Lung (tissue), 13 donors: Measurements from ENCODE around the gene ARHGAP11B.
"Not testable (repeated sequence)": the region's sequence is repeated elsewhere in the genome, so short reads cannot be mapped to it uniquely, and the experiment has no call there.

ENCODE experiments used
- ATAC-seq: fragments of 200-7000 bp; cut with Tn5 transposase; one replicate; pipeline ENCODE4 v1.9.1; 2020; ENCODE audit warnings: moderate number of reproducible peaks; ENCODE audit not compliant: insufficient read depth, low FRiP score
- DNase-seq, 3 donors: peaks; one replicate each; pipeline ENCODE4 v3.0.0-alpha.2; 2013 to 2017
- H3K27ac ChIP-seq, 2 donors: one replicate each; pipeline ENCODE4 v1.5.1; 2013; ENCODE audit warnings: mild to moderate bottlenecking in 2 of 2, moderate library complexity in 2 of 2, control low read depth in 1 of 2, inconsistent platforms in 1 of 2, low read depth in 1 of 2, low read length in 1 of 2
- H3K27me3 ChIP-seq, 3 donors: one replicate each; pipeline ENCODE4 v1.5.1; 2013; ENCODE audit warnings: low read length in 2 of 3; ENCODE audit not compliant: control insufficient read depth in 3 of 3, insufficient read depth in 3 of 3
- H3K36me3 ChIP-seq, 4 donors: one replicate each; pipeline ENCODE4 v1.5.1; 2013; ENCODE audit warnings: low read length in 4 of 4, mild to moderate bottlenecking in 1 of 4, moderate library complexity in 1 of 4; ENCODE audit not compliant: control insufficient read depth in 4 of 4, insufficient read depth in 4 of 4
- H3K4me1 ChIP-seq, 5 donors: one replicate each; pipeline ENCODE4 v1.5.1; 2013; ENCODE audit warnings: low read length in 5 of 5, mild to moderate bottlenecking in 2 of 5, moderate library complexity in 1 of 5; ENCODE audit not compliant: control insufficient read depth in 5 of 5, insufficient read depth in 5 of 5
- H3K4me3 ChIP-seq: one replicate; pipeline ENCODE4 v1.5.1; 2013; ENCODE audit warnings: mild to moderate bottlenecking, control low read depth, moderate library complexity
- H3K9ac ChIP-seq, 2 donors: one replicate each; pipeline ENCODE4 v1.5.1; 2013; ENCODE audit warnings: low read length in 2 of 2, control low read depth in 1 of 2; ENCODE audit not compliant: insufficient read depth in 1 of 2
- H3K9me3 ChIP-seq, 4 donors: one replicate each; pipeline ENCODE4 v1.5.1; 2013; ENCODE audit warnings: low read length in 3 of 4, mild to moderate bottlenecking in 1 of 4, moderate library complexity in 1 of 4; ENCODE audit not compliant: control insufficient read depth in 4 of 4, insufficient read depth in 3 of 4
- WGBS, 2 donors: extraction: QIAGEN DNeasy Blood & Tissue Kit; methylation state at CpG; one replicate each; pipeline ENCODE4 v1.1.7; 2013; 5-methylcytosine and 5-hydroxymethylcytosine counted together
- long read RNA-seq, 5 donors: transcript quantifications; one replicate each; lab custom pipeline, GENCODE V29; 2026
- donor health status: Bipolar disorder and iron deficiency.
- donor health status: healthy.
- donor health status: DM: yes; HTN: yes; CAD: no.

ARHGAP11B gene
- long read RNA-seq, donor 1 = 0 reads
- long read RNA-seq, donor 2 = 0 reads
- long read RNA-seq, donor 3 = 0 reads
- long read RNA-seq, donor 4, partial matches to known transcripts = 0 of 1 reads
- long read RNA-seq, donor 4, other reads (novel, unspliced or antisense) = 0 of 1 reads
- long read RNA-seq, donor 5, partial matches to known transcripts = 0 of 1 reads
- long read RNA-seq, donor 5, other reads (novel, unspliced or antisense) = 0 of 1 reads

GRCh38 chr15:30625436-30626193, at the start of gene ARHGAP11B:
Gene ARHGAP11B (plus strand): TSS chr15:30626128.
- Histone ChIP-seq H3K4me3 (peak within 1 kb of the TSS; percentile 77), H3K9ac (peak within 1 kb of the TSS; percentile 55 to 93), H3K27ac (peak within 1 kb of the TSS; percentile 68 to 92)
- H3K9me3 ChIP-seq, H3K27me3 ChIP-seq, H3K4me1 ChIP-seq, H3K36me3 ChIP-seq: not testable (repeated sequence)
- peak; percentile 95 to 100 (median 99) for DNase-seq
- ATAC-seq = peak; percentile 98
- WGBS, 2 donors = 0% methylated on average over 35 of the region's 35 CpGs

DNA sequence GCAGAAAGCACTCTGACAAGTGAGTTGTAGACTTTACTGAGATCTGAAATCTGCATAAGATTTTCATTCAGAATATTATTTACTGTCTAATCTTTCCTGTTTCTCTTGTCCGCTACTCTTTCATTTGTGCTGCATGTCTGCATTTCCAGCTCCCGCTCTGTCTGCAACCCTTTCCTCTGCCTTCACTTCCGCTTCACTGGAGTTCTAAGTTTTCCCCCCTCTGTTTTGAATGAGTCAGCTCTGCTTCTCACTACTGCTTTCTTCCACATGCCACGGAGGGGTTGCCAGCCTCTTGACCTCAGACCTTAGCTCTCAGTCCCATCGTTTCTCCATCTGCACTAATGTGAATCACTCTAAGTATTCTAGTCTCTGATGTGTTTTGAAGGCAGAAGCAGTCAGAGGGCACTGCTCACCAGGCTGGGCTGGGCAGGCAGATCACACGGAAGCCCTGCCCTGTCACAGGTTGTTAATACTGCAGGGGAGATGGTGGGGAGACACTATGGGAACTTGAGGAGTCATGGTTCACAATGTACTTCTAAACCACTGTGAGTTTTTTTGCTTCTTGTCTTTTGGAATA, 46.4 kb upstream of the ARHGAP11B start:
- H3K27me3 ChIP-seq, H3K9ac ChIP-seq, DNase-seq, H3K4me3 ChIP-seq, H3K27ac ChIP-seq, H3K36me3 ChIP-seq, ATAC-seq, H3K4me1 ChIP-seq, H3K9me3 ChIP-seq: not testable (repeated sequence)
- no CpG with 5 or more reads among the region's 6 CpGs for WGBS, 2 donors

DNA sequence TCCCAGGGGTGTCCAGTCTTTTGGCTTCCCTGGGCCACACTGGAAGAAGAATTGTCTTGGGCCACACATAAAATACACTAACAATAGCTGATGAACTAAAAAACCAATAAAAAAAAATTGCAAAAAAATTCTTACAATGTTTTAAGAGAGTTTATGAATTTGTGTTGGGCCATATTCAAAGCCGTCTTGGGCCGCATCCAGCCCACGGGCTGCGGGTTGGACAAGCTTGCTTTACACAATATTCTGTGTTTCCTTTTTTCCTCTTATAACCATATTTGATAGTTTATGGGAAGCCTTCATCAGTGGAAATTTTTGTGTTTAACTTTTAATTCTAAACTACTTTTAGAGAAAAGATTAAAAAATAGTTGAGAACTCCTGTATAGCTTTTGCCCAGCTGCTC, 45.2 kb upstream of the ARHGAP11B start:
- WGBS, 2 donors = no CpG with 5 or more reads among the region's 4 CpGs
- not testable (repeated sequence) for H3K9me3 ChIP-seq, H3K27ac ChIP-seq, ATAC-seq, H3K4me3 ChIP-seq, H3K27me3 ChIP-seq, DNase-seq, H3K9ac ChIP-seq, H3K4me1 ChIP-seq, H3K36me3 ChIP-seq

DNA sequence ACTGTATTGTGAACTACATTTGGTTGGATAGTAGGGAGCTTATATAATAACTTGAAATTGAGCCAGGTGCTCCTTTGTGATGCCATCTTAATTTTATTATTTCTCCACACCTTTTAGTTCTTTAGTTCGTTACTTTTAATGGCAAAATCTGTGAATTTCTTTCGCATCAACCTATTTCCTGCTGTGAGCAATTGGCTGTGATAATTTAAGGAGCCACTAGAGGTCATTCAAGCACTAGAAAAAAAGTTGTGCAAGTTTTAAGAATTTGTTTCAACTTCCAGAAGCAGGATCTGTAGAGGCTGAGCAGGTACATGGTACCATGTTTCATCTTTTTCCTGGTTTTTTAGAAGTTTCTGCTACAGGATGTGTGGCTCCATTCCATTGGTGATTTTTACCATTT, 27.0 kb upstream of the ARHGAP11B start:
- not testable (repeated sequence) for DNase-seq, H3K9ac ChIP-seq, H3K9me3 ChIP-seq, H3K27me3 ChIP-seq, H3K36me3 ChIP-seq, H3K27ac ChIP-seq, H3K4me1 ChIP-seq, ATAC-seq, H3K4me3 ChIP-seq
- 6 to 8% methylated on average over 2 of the region's 2 CpGs for WGBS, 2 donors

GRCh38 chr15:30603796-30604195, 22.1 kb upstream of the ARHGAP11B start, which contains the start of gene GOLGA8H:
Gene GOLGA8H (plus strand): TSS chr15:30604028. CDS start chr15:30604126, 98 bp downstream.
- H3K9me3 ChIP-seq, H3K4me3 ChIP-seq, H3K9ac ChIP-seq, H3K27me3 ChIP-seq, H3K27ac ChIP-seq, H3K4me1 ChIP-seq, DNase-seq, ATAC-seq, H3K36me3 ChIP-seq: not testable (repeated sequence)
- 91 to 100% methylated on average over 2 to 7 of the region's 8 CpGs for WGBS, 2 donors

GRCh38 chr15:30612271-30612670, 13.7 kb upstream of the ARHGAP11B start:
- H3K4me3 ChIP-seq, H3K36me3 ChIP-seq, ATAC-seq, H3K9me3 ChIP-seq, H3K4me1 ChIP-seq, H3K27me3 ChIP-seq, H3K27ac ChIP-seq, DNase-seq, H3K9ac ChIP-seq: not testable (repeated sequence)
- 38% methylated on average over 1 of the region's 6 CpGs; no CpG with 5 or more reads in 1 of the 2 donors for WGBS, 2 donors

DNA sequence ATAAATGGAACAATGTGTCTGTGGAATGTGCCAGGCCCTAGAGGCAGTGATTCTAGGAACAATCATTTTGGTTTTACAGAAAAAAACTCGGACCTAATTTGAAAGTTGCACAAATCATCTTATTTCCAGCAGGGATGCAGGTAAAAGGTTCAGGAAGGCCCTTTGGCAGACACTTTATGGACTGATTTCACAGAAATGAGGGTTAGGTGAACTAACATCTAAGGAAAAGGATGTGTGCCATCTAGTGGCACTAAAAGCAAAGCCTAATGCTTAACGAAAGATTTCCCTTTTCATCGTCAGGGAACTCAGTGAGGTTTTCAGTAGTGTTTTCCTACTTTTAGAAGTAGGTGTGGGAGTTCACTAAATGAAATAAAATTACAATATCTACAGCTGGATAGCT, 4.6 kb upstream of the ARHGAP11B start:
- not testable (repeated sequence) for H3K4me1 ChIP-seq, ATAC-seq, H3K36me3 ChIP-seq

DNA sequence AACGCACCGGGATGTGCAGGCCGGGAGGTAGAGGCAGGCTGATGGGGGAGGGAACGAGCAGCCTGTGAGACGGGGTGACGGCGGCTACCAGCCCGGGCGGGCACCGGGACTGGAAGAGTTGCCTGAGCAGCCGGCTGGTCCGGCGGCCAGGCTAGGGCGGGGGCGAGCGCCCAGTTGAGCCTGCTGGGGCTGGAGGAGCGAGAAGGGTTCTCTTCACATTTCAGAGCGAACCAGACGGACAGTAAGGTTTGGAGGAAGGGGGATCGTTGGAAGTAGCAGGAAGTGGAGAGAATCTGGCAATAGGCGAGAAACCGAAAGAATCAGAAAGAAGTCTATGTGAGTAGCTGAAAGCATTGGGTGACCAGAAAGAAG, 252 bp downstream of the ARHGAP11B start:
- not testable (repeated sequence) for ATAC-seq, H3K27ac ChIP-seq, H3K4me1 ChIP-seq, H3K27me3 ChIP-seq, H3K9me3 ChIP-seq, H3K36me3 ChIP-seq
- H3K4me3 ChIP-seq = peak overlapping the region; percentile 77
- peak in 2 of 3 donors; percentile 14 to 52 for DNase-seq
- peak overlapping the region; percentile 55 to 88 for H3K9ac ChIP-seq
- 0 to 1% methylated on average over 12 of the region's 22 CpGs for WGBS, 2 donors

More for the DNA sequence above, 4.6 kb upstream of the ARHGAP11B start:
- H3K4me3 ChIP-seq, H3K9me3 ChIP-seq, H3K27ac ChIP-seq, H3K9ac ChIP-seq, H3K27me3 ChIP-seq: not testable (repeated sequence)
- 9 to 14% methylated on average over 1 to 2 of the region's 3 CpGs for WGBS, 2 donors
- peak in 2 of 3 donors; percentile 18 to 34 for DNase-seq
